ENCODE data around the gene FCAMR.

The FCAMR gene

DNA sequence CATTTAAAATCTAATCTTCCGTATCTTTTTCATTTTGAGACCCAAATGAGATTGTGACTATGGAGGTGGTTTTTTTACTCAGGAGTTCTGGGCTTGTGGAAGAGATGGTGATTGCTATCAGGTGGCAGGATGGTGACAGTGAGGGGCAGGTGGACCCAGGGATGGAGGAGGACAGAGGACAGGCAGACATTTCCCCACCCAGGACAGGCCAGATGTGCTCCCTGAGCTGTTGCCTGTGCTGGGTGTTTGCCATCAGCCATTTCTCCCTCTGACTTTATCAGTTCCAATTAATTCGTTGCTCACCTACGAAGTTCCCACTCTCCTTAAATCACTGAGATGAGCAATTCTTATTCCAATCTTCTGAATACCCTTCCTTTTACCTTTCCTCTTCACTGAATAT lies 35.8 kb upstream of the FCAMR start:
- no peak overlapping the region for H3K4me3 ChIP-seq (ENCODE audit: low read depth, low read length)

DNA sequence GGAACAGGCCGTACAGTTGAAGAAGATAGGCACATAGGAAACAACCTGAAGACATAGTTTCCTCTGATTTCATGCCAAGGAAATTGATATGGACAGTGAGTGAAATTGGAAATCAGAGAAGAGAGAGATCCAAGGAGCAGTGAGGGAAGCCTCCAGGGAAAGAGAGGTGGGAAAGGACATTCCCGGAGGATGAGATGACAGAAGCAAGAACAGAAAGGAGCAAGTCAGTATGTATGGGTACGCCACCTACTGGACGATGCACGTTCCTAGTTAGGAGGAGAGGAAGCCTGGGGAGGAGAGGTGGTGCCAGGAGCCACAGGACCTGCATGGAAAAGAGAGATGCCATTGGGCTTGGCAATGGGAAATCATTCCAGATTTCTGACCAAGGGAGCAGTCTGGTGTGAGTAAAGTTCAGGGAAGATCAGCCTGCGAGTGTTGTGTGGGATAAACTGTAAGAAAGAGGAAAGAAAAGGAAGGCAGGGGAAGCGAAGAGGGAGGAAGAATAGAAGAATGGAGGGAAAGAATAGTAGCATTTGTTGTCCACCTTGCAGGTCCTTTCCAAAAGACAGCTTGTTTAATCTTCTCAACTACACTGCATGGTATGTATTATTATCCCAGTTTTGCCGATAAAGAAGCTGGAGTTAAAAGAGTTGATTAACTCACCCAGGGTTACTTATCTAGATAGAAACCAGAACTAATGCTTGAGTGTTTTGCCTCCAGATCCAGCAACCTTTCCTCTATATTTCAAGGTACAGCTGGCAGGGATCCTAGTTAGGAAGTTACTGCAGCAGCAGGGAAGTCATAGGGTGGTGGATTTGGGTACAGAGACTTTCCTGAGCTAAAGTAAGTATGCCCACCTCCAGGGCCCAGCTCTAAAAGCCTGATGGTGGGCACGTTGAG lies 34.9 kb upstream of the FCAMR start:
- TF ChIP-seq, protein P1, sequence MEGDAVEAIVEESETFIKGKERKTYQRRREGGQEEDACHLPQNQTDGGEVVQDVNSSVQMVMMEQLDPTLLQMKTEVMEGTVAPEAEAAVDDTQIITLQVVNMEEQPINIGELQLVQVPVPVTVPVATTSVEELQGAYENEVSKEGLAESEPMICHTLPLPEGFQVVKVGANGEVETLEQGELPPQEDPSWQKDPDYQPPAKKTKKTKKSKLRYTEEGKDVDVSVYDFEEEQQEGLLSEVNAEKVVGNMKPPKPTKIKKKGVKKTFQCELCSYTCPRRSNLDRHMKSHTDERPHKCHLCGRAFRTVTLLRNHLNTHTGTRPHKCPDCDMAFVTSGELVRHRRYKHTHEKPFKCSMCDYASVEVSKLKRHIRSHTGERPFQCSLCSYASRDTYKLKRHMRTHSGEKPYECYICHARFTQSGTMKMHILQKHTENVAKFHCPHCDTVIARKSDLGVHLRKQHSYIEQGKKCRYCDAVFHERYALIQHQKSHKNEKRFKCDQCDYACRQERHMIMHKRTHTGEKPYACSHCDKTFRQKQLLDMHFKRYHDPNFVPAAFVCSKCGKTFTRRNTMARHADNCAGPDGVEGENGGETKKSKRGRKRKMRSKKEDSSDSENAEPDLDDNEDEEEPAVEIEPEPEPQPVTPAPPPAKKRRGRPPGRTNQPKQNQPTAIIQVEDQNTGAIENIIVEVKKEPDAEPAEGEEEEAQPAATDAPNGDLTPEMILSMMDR (IDR thresholded peaks at IDR 0.05; ENCODE audit: low read depth, low read length) = peak; percentile 79
- H3K4me3 ChIP-seq (ENCODE audit: low read depth, low read length) = no peak overlapping the region

More for the DNA sequence above, 35.8 kb upstream of the FCAMR start:
- TF ChIP-seq, protein P1 (IDR thresholded peaks at IDR 0.05; ENCODE audit: low read depth, low read length) = no peak

DNA sequence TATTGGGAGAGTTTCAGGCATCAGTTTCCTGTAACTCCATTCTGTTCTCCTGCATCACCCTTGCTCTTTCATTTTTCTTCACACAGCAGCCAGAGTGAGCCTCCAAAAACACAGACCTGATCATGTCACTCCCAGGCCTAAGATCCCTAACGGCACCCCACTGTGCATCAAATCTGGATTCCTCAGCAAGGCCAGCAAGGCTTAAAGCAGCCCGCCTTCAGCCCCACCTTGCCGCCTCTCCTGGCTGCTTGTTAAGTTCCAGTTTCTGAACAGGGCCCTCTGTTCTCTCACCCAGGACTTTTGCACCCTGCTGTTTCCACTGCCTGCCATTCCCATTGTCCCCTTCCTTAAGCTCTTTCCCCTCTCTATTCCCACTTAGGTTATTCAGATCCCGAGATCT lies 33.0 kb upstream of the FCAMR start:
- TF ChIP-seq, protein P1 (IDR thresholded peaks at IDR 0.05; ENCODE audit: low read depth, low read length) = no peak
- H3K4me3 ChIP-seq (ENCODE audit: low read depth, low read length) = no peak overlapping the region

DNA sequence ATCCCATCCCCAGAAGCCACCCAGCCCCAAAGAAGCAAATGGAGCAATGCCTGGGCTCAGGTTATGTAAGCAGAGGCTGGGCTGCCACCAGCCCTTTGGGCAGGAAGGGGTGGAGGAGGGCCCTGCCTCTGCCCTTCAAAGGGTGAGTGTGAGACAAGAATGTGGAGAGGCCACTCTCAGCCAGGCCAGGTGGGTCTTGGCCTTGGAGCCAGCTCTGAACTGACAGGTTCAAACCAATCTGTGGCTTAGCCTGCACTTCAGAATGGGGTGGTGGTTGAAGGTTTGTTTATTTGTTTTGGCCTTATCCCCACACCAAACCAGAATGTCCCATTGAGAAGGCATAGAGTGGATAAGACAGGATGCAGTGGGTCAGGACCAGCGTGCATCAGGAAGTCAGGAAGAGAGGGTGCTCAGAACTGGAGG lies 32.5 kb upstream of the FCAMR start:
- no peak overlapping the region for H3K4me3 ChIP-seq (ENCODE audit: low read depth, low read length)
- TF ChIP-seq, protein P1 (IDR thresholded peaks at IDR 0.05; ENCODE audit: low read depth, low read length) = no peak

DNA sequence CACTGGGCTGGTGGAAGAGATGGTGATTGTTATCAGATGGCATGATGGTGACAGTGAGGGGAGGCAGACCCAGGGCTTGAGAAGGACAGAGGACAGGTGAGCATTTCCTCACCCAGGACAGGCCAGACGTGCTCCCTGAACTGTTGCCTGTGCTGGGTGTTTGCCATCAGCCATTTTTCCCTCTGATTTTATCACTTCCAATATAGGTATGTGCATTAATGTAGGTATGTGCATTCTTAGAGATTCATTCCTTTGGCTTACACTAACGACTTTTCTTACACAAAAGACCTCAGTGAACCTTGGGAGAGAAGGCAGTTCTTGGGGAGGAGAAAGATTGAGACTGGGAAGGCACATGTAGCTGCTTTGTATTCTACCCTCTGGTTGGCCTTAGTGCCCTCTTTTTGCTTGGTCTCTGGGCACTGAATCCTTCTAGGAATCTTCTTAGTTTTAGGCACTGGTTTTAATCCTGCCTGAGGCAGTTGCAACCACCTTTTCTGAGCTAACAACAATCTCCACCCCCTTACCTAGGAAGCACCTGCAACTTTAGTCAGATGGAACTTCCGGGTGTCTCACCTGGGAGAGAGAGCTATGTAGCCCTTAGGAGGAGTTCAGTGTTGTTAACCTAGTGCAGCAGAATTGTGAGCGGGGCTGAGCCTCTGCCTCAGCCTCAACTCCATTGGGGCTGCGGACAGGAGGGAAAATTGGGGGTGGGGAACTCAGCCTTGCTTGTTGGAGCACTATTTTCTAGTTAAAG lies 31.4 kb upstream of the FCAMR start:
- TF ChIP-seq, protein P1 (IDR thresholded peaks at IDR 0.05; ENCODE audit: low read depth, low read length) = no peak
- no peak overlapping the region for H3K4me3 ChIP-seq (ENCODE audit: low read depth, low read length)

DNA sequence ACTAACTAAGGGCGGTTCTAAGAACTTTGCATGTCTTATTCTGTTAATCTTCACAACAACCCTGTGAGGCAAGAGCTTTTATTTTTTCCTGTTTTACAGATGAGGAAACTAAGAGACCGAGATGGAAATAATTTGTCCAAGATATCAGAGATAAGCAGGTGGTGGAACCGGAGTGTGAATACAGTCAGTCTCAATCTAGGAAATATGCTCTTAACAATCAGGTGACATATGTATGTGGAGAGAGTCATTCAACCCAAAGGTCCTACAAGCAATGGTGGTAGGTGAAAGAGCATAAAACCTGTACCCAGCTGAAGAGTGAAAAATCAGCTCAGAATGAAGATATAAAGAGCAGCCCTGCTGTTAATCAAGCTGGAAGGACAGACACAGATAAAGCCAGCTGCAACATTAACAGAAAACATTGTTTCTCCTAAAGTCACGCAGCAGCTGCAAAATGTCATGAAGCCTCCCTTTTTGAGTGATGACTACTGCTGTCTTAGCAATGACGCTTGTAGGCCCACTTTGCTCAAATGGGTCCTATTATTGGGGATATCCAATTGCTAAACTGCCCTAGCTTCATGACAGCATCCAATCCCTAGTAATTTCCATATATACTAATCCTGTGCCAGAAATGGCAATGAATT lies 30.5 kb upstream of the FCAMR start:
- H3K4me3 ChIP-seq (ENCODE audit: low read depth, low read length) = no peak overlapping the region
- TF ChIP-seq, protein P1 (IDR thresholded peaks at IDR 0.05; ENCODE audit: low read depth, low read length) = no peak

Data from WI38 (cell line).